ENCODE data around the gene TMEM185B. TPM values are rescaled to one million over a fixed set of nuclear protein-coding genes. Genes with fewer than 3 reads are reported as not detected.
"Not testable (repeated sequence)": the region's sequence is repeated elsewhere in the genome, so short reads cannot be mapped to it uniquely, and the experiment has no call there.

The TMEM185B gene
- total RNA-seq, 6 experiments from 2014 or later = 3.8 to 18.1 (median 10.6) TPM

DNA sequence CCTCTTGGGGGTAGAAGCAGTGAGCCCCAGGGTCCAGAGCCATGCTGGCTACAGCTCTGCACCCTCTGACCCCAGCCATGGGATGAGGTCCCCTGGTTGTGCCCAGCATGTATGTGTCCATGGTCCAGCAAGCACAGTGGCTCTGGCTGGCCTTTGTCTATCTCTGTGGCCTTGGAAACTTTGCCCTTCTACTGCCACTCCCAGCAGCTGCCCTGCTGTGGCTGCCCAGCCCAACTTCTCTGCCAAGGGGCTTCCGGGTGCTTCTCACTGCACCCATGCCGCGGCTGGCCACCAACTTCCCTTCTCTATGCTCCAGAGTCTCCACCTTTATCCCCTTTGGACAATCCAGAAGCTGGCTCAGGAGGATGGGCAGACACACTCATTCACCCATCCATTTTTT lies 18.8 kb downstream of the TMEM185B start:
- peak in 3 of 4 donors; percentile 4 to 34 (median 24) for ATAC-seq
- Histone ChIP-seq H3K27me3 (no peaks in the 10 kb centered on the region), H3K36me3 (no peaks in the 10 kb centered on the region), H3K4me1 (no peaks in the 10 kb centered on the region), H3K4me3 (no peak overlapping the region), H3K9me3 (no peaks in the 10 kb centered on the region), H3K27ac (no peak overlapping the region)
- DNase-seq = peak in 1 of 3 donors; percentile 46
- intact Hi-C loops (cut with DNase I) = no loop called here
- no peak for TF ChIP-seq POLR2A (IDR thresholded peaks at IDR 0.05)
- TF ChIP-seq, protein P1, sequence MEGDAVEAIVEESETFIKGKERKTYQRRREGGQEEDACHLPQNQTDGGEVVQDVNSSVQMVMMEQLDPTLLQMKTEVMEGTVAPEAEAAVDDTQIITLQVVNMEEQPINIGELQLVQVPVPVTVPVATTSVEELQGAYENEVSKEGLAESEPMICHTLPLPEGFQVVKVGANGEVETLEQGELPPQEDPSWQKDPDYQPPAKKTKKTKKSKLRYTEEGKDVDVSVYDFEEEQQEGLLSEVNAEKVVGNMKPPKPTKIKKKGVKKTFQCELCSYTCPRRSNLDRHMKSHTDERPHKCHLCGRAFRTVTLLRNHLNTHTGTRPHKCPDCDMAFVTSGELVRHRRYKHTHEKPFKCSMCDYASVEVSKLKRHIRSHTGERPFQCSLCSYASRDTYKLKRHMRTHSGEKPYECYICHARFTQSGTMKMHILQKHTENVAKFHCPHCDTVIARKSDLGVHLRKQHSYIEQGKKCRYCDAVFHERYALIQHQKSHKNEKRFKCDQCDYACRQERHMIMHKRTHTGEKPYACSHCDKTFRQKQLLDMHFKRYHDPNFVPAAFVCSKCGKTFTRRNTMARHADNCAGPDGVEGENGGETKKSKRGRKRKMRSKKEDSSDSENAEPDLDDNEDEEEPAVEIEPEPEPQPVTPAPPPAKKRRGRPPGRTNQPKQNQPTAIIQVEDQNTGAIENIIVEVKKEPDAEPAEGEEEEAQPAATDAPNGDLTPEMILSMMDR (IDR thresholded peaks at IDR 0.05) = no peak
- WGBS (ENCODE audit: insufficient coverage, low coverage, low lambda C conversion rate, missing lambda C conversion rate) = 64% methylated on average over 3 of the region's 3 CpGs

DNA sequence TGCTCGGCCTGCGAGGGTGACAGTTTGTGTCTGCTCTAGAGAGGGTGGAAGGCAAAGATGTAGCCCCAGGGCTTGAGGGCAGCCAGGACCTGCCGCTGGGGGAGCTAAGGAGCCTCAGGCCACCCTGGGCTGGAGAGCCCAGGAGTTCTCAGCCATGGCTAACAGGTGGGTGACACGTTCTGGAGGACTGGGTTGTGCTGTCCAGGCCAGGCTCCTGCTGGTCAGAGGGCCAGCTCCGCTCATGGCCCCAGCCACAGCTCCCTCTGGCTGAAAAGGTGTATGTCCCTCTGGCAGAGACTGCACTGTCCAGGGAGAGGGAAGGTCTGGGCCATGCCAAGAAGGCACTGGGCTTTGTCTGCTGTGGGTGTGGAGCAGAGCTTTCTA lies 19.2 kb downstream of the TMEM185B start:
- peak; percentile 7 to 24 (median 12) for ATAC-seq
- 80% methylated on average over 1 of the region's 5 CpGs for WGBS (ENCODE audit: insufficient coverage, low coverage, low lambda C conversion rate, missing lambda C conversion rate)
- DNase-seq = no peak

DNA sequence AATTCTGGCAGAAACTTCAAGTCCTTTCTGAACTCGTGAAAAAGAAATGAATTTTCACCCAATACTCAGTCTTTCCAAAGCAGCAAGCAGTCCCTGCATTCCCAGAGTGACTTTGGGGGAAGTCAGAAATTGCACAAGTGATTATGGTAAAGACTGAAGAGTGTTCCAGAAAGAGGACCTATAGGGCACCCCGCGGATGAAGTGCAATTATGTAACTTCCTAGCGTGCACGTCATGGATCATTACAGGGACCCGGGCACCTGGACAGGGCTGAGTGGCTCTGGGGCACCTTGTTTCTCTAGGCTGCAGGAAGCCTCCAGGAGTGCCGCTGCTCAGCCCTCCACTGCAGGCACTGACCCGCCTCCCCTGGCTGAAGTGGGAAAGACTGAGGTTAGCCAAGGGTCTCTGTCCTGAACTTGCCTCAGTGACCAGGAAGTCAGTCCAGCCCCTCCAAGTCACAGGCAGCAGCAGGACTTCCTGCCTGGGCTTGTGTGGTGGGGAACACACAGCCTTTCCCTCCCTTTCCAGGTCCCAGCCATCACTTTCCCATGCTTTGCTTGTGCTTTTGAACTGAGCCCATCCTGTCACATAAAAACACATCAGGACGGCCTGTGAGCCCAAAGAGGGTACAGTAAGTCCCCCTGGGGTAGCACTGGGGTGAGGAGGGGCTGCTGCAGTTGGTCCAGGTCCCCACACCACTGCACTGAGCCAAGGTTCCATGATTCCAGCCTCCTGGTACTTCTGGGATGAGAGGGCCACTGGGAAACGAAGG lies 19.8 kb downstream of the TMEM185B start:
- ATAC-seq = peak; percentile 55 to 71 (median 60)
- H3K4me1 ChIP-seq = no peaks in the 10 kb centered on the region
- intact Hi-C loops (cut with DNase I) = no loop called here
- peaks cover 0 to 2% (median 0%) of the 10 kb centered on the region in 4 donors for H3K9me3 ChIP-seq
- peak overlapping the region in 1 of 3 donors; percentile 18 for H3K27ac ChIP-seq
- H3K27me3 ChIP-seq = no peaks in the 10 kb centered on the region
- WGBS (ENCODE audit: insufficient coverage, low coverage, low lambda C conversion rate, missing lambda C conversion rate) = 18% methylated on average over 6 of the region's 10 CpGs
- H3K4me3 ChIP-seq = no peak overlapping the region
- TF ChIP-seq, protein P1 (IDR thresholded peaks at IDR 0.05) = no peak
- TF ChIP-seq POLR2A (IDR thresholded peaks at IDR 0.05) = no peak
- H3K36me3 ChIP-seq = no peaks in the 10 kb centered on the region
- peak in 1 of 3 donors; percentile 54 for DNase-seq

More for the DNA sequence above, 19.2 kb downstream of the TMEM185B start:
- intact Hi-C loops (cut with DNase I) = no loop called here
- no peak overlapping the region for H3K4me3 ChIP-seq
- no peaks in the 10 kb centered on the region for H3K36me3 ChIP-seq
- H3K9me3 ChIP-seq = no peaks in the 10 kb centered on the region
- H3K4me1 ChIP-seq = no peaks in the 10 kb centered on the region
- no peaks in the 10 kb centered on the region for H3K27me3 ChIP-seq
- TF ChIP-seq POLR2A (IDR thresholded peaks at IDR 0.05) = no peak
- TF ChIP-seq, protein P1 (IDR thresholded peaks at IDR 0.05) = no peak
- H3K27ac ChIP-seq = no peak overlapping the region

DNA sequence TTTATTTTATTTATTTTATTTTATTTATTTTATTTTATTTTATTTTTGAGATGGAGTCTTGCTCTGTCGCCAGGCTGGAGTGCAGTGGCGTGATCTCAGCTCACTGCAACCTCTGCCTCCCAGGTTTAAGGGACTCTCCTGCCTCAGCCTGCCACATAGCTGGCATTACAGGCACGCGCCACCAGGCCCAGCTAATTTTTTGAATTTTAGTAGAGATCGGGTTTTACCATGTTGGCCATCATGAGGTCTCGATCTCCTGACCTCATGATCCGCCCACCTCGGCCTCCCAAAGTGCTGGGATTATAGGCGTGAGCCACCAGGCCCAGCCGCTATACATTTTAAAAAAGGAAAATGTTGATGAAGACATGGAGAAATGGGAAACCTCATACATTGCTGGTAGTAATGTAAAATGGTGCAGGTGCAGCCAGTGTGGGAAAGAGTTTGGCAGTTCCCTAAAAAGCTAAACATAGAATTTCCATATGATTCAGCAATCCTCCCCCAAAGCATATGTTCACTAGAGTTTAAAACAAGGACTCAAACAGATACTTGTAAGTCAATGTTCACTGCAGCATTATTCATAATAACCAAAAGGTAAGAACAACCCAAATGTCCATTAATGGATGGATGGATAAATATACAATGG lies 23.3 kb downstream of the TMEM185B start:
- H3K4me1 ChIP-seq; DNase-seq; H3K36me3 ChIP-seq; ATAC-seq; H3K27ac ChIP-seq; H3K4me3 ChIP-seq; H3K27me3 ChIP-seq; H3K9me3 ChIP-seq; intact Hi-C loops (cut with DNase I): not testable (repeated sequence)
- WGBS (ENCODE audit: insufficient coverage, low coverage, low lambda C conversion rate, missing lambda C conversion rate) = 91% methylated on average over 10 of the region's 10 CpGs

DNA sequence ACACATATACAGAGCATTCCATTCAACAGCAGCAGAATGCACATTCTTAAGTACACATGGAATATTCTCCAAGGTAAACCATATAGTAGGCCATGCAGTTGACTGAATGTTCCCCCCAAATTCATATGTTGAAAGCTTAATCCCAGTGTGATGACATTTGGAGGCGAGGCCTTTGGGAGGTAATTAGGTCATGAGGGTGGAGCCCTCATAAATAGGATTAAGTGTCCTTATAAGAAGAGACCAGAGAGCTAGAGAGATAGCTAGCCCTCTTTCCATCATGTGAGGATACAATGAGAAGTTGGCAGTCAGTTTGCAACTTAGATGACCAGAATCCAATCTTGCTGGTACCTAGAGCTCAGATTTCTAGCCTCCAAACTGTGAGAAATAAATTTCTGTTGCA lies 27.6 kb downstream of the TMEM185B start:
- ATAC-seq (no peak), DNase-seq (no peak)
- Histone ChIP-seq H3K36me3 (no peaks in the 10 kb centered on the region), H3K4me3 (no peak overlapping the region), H3K4me1 (no peaks in the 10 kb centered on the region), H3K27me3 (no peaks in the 10 kb centered on the region), H3K9me3 (peaks cover 0 to 5% (median 2%) of the 10 kb centered on the region in 4 donors), H3K27ac (no peak overlapping the region)
- WGBS (ENCODE audit: insufficient coverage, low coverage, low lambda C conversion rate, missing lambda C conversion rate) = 100% methylated on average over 1 of the region's 1 CpG
- intact Hi-C loops (cut with DNase I) = no loop called here
- no peak for TF ChIP-seq POLR2A (IDR thresholded peaks at IDR 0.05)
- TF ChIP-seq, protein P1 (IDR thresholded peaks at IDR 0.05) = no peak

Measured in right lobe of liver (tissue), 6 donors.